ENCODE results near the gene OLFML2B.
"Not testable (repeated sequence)": the region's sequence is repeated elsewhere in the genome, so short reads cannot be mapped to it uniquely, and the experiment has no call there.

OLFML2B gene

GRCh38 chr1:162023547-162024501 is at the start of gene OLFML2B:
OLFML2B (minus strand) TSS chr1:162023869; CDS start chr1:162023430, 439 bp downstream.
- DNase-seq (ENCODE audit: low read depth in 3 of 3) = peak; percentile 5 to 23 (median 10)

- no peak for DNase-seq (ENCODE audit: low read depth in 3 of 3)
Measured at GRCh38 chr1:162072740-162073139, 49.1 kb upstream of the OLFML2B start.

GRCh38 chr1:162070825-162071224 is 47.2 kb upstream of the OLFML2B start:
- no peak for DNase-seq (ENCODE audit: low read depth in 3 of 3)

GRCh38 chr1:162070094-162070748 is 46.6 kb upstream of the OLFML2B start:
- peak in 1 of 3 experiments; percentile 10 for DNase-seq (ENCODE audit: low read depth in 3 of 3)

GRCh38 chr1:162069334-162070093 is 45.8 kb upstream of the OLFML2B start, which contains the start of gene NOS1AP:
NOS1AP (plus strand) TSS chr1:162069691; CDS start chr1:162070178, 487 bp downstream.
- DNase-seq (ENCODE audit: low read depth in 3 of 3) = peak; percentile 61 to 67 (median 66)

- DNase-seq (ENCODE audit: low read depth in 3 of 3) = no peak
Measured at GRCh38 chr1:162068301-162068700, 44.6 kb upstream of the OLFML2B start.

GRCh38 chr1:162067466-162067865 is 43.8 kb upstream of the OLFML2B start:
- no peak for DNase-seq (ENCODE audit: low read depth in 3 of 3)

GRCh38 chr1:162066836-162067235 is 43.2 kb upstream of the OLFML2B start:
- not testable (repeated sequence) for DNase-seq (ENCODE audit: low read depth in 3 of 3)

- DNase-seq (ENCODE audit: low read depth in 3 of 3) = no peak
Measured at GRCh38 chr1:162065016-162065415, 41.3 kb upstream of the OLFML2B start.

GRCh38 chr1:162062542-162063015 is 38.9 kb upstream of the OLFML2B start:
- DNase-seq (ENCODE audit: low read depth in 3 of 3) = no peak

- no peak for DNase-seq (ENCODE audit: low read depth in 3 of 3)
Measured at GRCh38 chr1:162060314-162060713, 36.6 kb upstream of the OLFML2B start.

- no peak for DNase-seq (ENCODE audit: low read depth in 3 of 3)
Measured at GRCh38 chr1:162059721-162060120, 36.1 kb upstream of the OLFML2B start.

GRCh38 chr1:162056579-162056978 is 32.9 kb upstream of the OLFML2B start:
- no peak for DNase-seq (ENCODE audit: low read depth in 3 of 3)

- DNase-seq (ENCODE audit: low read depth in 3 of 3) = peak in 1 of 3 experiments; percentile 26
Measured at GRCh38 chr1:162056043-162056442, 32.4 kb upstream of the OLFML2B start.

- DNase-seq (ENCODE audit: low read depth in 3 of 3) = no peak
Measured at GRCh38 chr1:162055062-162055461, 31.4 kb upstream of the OLFML2B start.

- DNase-seq (ENCODE audit: low read depth in 3 of 3) = not testable (repeated sequence)
Measured at GRCh38 chr1:162053949-162054348, 30.3 kb upstream of the OLFML2B start.

- no peak for DNase-seq (ENCODE audit: low read depth in 3 of 3)
Measured at GRCh38 chr1:162046921-162047320, 23.3 kb upstream of the OLFML2B start.

GRCh38 chr1:162042361-162042760 is 18.7 kb upstream of the OLFML2B start:
- no peak for DNase-seq (ENCODE audit: low read depth in 3 of 3)

GRCh38 chr1:162040657-162041056 is 17.0 kb upstream of the OLFML2B start:
- no peak for DNase-seq (ENCODE audit: low read depth in 3 of 3)

- no peak for DNase-seq (ENCODE audit: low read depth in 3 of 3)
Measured at GRCh38 chr1:162040001-162040400, 16.3 kb upstream of the OLFML2B start.

GRCh38 chr1:162038624-162039023 is 15.0 kb upstream of the OLFML2B start:
- no peak for DNase-seq (ENCODE audit: low read depth in 3 of 3)

GRCh38 chr1:162036163-162036562 is 12.5 kb upstream of the OLFML2B start:
- DNase-seq (ENCODE audit: low read depth in 3 of 3) = no peak

Measured in stimulated activated CD4-positive, alpha-beta T cell treated with anti-CD3 and anti-CD28 coated beads, TNF-alpha, amount 100 ng/mL, for 4 hours (primary cell).